Activated T-helper 17 cell treated with anti-CD3 and anti-CD28 coated beads, Interleukin-2, amount 50 U/mL, for 72 hours (primary cell): ENCODE measurements around the gene CLIP2. TPM values are rescaled to one million over a fixed set of nuclear protein-coding genes. Genes with fewer than 3 reads are reported as not detected.
"Not testable (repeated sequence)": the region's sequence is repeated elsewhere in the genome, so short reads cannot be mapped to it uniquely, and the experiment has no call there.

Experiments used
- ATAC-seq: fragments of 150-1000 bp; cut with Tn5 transposase; replicated peaks from 2 replicates; pipeline ENCODE4 v1.10.0; 2021; ENCODE audit warnings: mild to moderate bottlenecking, moderate library complexity
- H3K27ac Mint-ChIP-seq: one replicate; pipeline ENCODE4 v1.8.0; 2022; ENCODE audit warnings: mixed read lengths
- H3K27me3 Mint-ChIP-seq: one replicate; pipeline ENCODE4 v1.8.0; 2022; ENCODE audit warnings: mixed read lengths
- H3K36me3 Mint-ChIP-seq: one replicate; pipeline ENCODE4 v1.8.0; 2022; ENCODE audit warnings: low read depth, mild to moderate bottlenecking, mixed read lengths
- H3K4me1 Mint-ChIP-seq: one replicate; pipeline ENCODE4 v1.8.0; 2022; ENCODE audit warnings: mixed read lengths
- H3K4me3 Mint-ChIP-seq: one replicate; pipeline ENCODE4 v1.8.0; 2022; ENCODE audit warnings: mild to moderate bottlenecking, mixed read lengths
- H3K9me3 Mint-ChIP-seq: one replicate; pipeline ENCODE4 v1.8.0; 2022; ENCODE audit warnings: mixed read lengths
- total RNA-seq, 2 donors: library from RNA; stranded (reverse); gene quantifications; one replicate each; pipeline ENCODE4 v1.2.3, GENCODE V29; 2022

The CLIP2 gene
- total RNA-seq, 2 donors from 2014 or later = 0.93 to 1.6 TPM

GRCh38 chr7:74417419-74417971 is 128.3 kb downstream of the CLIP2 start:
- ATAC-seq = peak; percentile 76
- no peak overlapping the region for H3K27ac Mint-ChIP-seq
- H3K36me3 Mint-ChIP-seq = no peaks in the 10 kb centered on the region

GRCh38 chr7:74418076-74418475 is 128.9 kb downstream of the CLIP2 start:
- H3K4me3 Mint-ChIP-seq = no peak overlapping the region
- H3K27ac Mint-ChIP-seq = no peak overlapping the region
- H3K4me1 Mint-ChIP-seq = no peaks in the 10 kb centered on the region
- no peaks in the 10 kb centered on the region for H3K27me3 Mint-ChIP-seq
- no peak for ATAC-seq
- no peaks in the 10 kb centered on the region for H3K36me3 Mint-ChIP-seq
- H3K9me3 Mint-ChIP-seq = no peaks in the 10 kb centered on the region

More at GRCh38 chr7:74417419-74417971, 128.3 kb downstream of the CLIP2 start:
- Mint-ChIP-seq H3K9me3 (no peaks in the 10 kb centered on the region), H3K4me1 (no peaks in the 10 kb centered on the region), H3K4me3 (no peak overlapping the region), H3K27me3 (no peaks in the 10 kb centered on the region)

GRCh38 chr7:74418538-74418937 is 129.3 kb downstream of the CLIP2 start:
- H3K4me3 Mint-ChIP-seq = no peak overlapping the region
- no peaks in the 10 kb centered on the region for H3K27me3 Mint-ChIP-seq
- H3K36me3 Mint-ChIP-seq = no peaks in the 10 kb centered on the region
- H3K9me3 Mint-ChIP-seq = no peaks in the 10 kb centered on the region
- no peaks in the 10 kb centered on the region for H3K4me1 Mint-ChIP-seq
- no peak for ATAC-seq
- no peak overlapping the region for H3K27ac Mint-ChIP-seq

- H3K27me3 Mint-ChIP-seq, H3K4me1 Mint-ChIP-seq, H3K36me3 Mint-ChIP-seq, H3K9me3 Mint-ChIP-seq, ATAC-seq, H3K4me3 Mint-ChIP-seq: not testable (repeated sequence)
- peak overlapping the region; percentile 56 for H3K27ac Mint-ChIP-seq
Measured at GRCh38 chr7:74419232-74419631, 130.0 kb downstream of the CLIP2 start.

GRCh38 chr7:74420006-74420405 is 130.8 kb downstream of the CLIP2 start:
- H3K9me3 Mint-ChIP-seq = no peaks in the 10 kb centered on the region
- H3K36me3 Mint-ChIP-seq = no peaks in the 10 kb centered on the region
- no peak overlapping the region for H3K4me3 Mint-ChIP-seq
- H3K27ac Mint-ChIP-seq = peak overlapping the region; percentile 56
- ATAC-seq = no peak
- no peaks in the 10 kb centered on the region for H3K4me1 Mint-ChIP-seq
- H3K27me3 Mint-ChIP-seq = no peaks in the 10 kb centered on the region

- H3K9me3 Mint-ChIP-seq = no peaks in the 10 kb centered on the region
- H3K4me1 Mint-ChIP-seq = no peaks in the 10 kb centered on the region
- no peaks in the 10 kb centered on the region for H3K27me3 Mint-ChIP-seq
- H3K4me3 Mint-ChIP-seq = no peak overlapping the region
- H3K36me3 Mint-ChIP-seq = no peaks in the 10 kb centered on the region
- no peak overlapping the region for H3K27ac Mint-ChIP-seq
- ATAC-seq = no peak
Measured at GRCh38 chr7:74424291-74424880, 135.2 kb downstream of the CLIP2 start.

GRCh38 chr7:74428023-74428422 is 138.8 kb downstream of the CLIP2 start:
- no peak overlapping the region for H3K4me3 Mint-ChIP-seq
- no peak for ATAC-seq
- H3K27ac Mint-ChIP-seq = no peak overlapping the region
- H3K9me3 Mint-ChIP-seq = no peaks in the 10 kb centered on the region
- no peaks in the 10 kb centered on the region for H3K4me1 Mint-ChIP-seq
- H3K27me3 Mint-ChIP-seq = no peaks in the 10 kb centered on the region
- no peaks in the 10 kb centered on the region for H3K36me3 Mint-ChIP-seq

- Mint-ChIP-seq H3K9me3 (no peaks in the 10 kb centered on the region), H3K27me3 (no peaks in the 10 kb centered on the region)
Measured at GRCh38 chr7:74429153-74429747, 140.0 kb downstream of the CLIP2 start.

GRCh38 chr7:74430409-74430808 is 141.2 kb downstream of the CLIP2 start:
- not testable (repeated sequence) for H3K27me3 Mint-ChIP-seq, H3K27ac Mint-ChIP-seq, H3K4me3 Mint-ChIP-seq, H3K36me3 Mint-ChIP-seq, H3K9me3 Mint-ChIP-seq, ATAC-seq, H3K4me1 Mint-ChIP-seq

More at GRCh38 chr7:74429153-74429747, 140.0 kb downstream of the CLIP2 start:
- H3K4me3 Mint-ChIP-seq = no peak overlapping the region
- H3K36me3 Mint-ChIP-seq = no peaks in the 10 kb centered on the region
- no peaks in the 10 kb centered on the region for H3K4me1 Mint-ChIP-seq
- no peak for ATAC-seq
- H3K27ac Mint-ChIP-seq = no peak overlapping the region

GRCh38 chr7:74430961-74431466 is 141.8 kb downstream of the CLIP2 start:
- no peaks in the 10 kb centered on the region for H3K4me1 Mint-ChIP-seq
- no peaks in the 10 kb centered on the region for H3K27me3 Mint-ChIP-seq
- no peaks in the 10 kb centered on the region for H3K36me3 Mint-ChIP-seq
- no peaks in the 10 kb centered on the region for H3K9me3 Mint-ChIP-seq
- H3K4me3 Mint-ChIP-seq = no peak overlapping the region
- ATAC-seq = no peak
- H3K27ac Mint-ChIP-seq = no peak overlapping the region

- H3K27me3 Mint-ChIP-seq, H3K36me3 Mint-ChIP-seq, H3K4me3 Mint-ChIP-seq, H3K27ac Mint-ChIP-seq, H3K9me3 Mint-ChIP-seq, ATAC-seq, H3K4me1 Mint-ChIP-seq: not testable (repeated sequence)
Measured at GRCh38 chr7:74437291-74437571, 148.0 kb downstream of the CLIP2 start.

- peaks cover 5% of the 10 kb centered on the region for H3K9me3 Mint-ChIP-seq
- no peak overlapping the region for H3K27ac Mint-ChIP-seq
- no peaks in the 10 kb centered on the region for H3K27me3 Mint-ChIP-seq
- no peaks in the 10 kb centered on the region for H3K4me1 Mint-ChIP-seq
- H3K4me3 Mint-ChIP-seq = no peak overlapping the region
- H3K36me3 Mint-ChIP-seq = no peaks in the 10 kb centered on the region
- no peak for ATAC-seq
Measured at GRCh38 chr7:74438327-74438726, 149.1 kb downstream of the CLIP2 start.

- H3K4me3 Mint-ChIP-seq = no peak overlapping the region
- no peaks in the 10 kb centered on the region for H3K4me1 Mint-ChIP-seq
- H3K27ac Mint-ChIP-seq = no peak overlapping the region
- no peak for ATAC-seq
- peaks cover 5% of the 10 kb centered on the region for H3K9me3 Mint-ChIP-seq
- H3K27me3 Mint-ChIP-seq = no peaks in the 10 kb centered on the region
- H3K36me3 Mint-ChIP-seq = no peaks in the 10 kb centered on the region
Measured at GRCh38 chr7:74439541-74439940, 150.3 kb downstream of the CLIP2 start.

GRCh38 chr7:74440143-74440542 is 150.9 kb downstream of the CLIP2 start:
- not testable (repeated sequence) for H3K4me1 Mint-ChIP-seq, H3K36me3 Mint-ChIP-seq, H3K4me3 Mint-ChIP-seq, H3K27me3 Mint-ChIP-seq, H3K27ac Mint-ChIP-seq, ATAC-seq, H3K9me3 Mint-ChIP-seq

GRCh38 chr7:74441801-74442200 is 152.6 kb downstream of the CLIP2 start:
- Mint-ChIP-seq H3K9me3 (peaks cover 5% of the 10 kb centered on the region), H3K27ac (no peak overlapping the region), H3K4me1 (no peaks in the 10 kb centered on the region), H3K36me3 (no peaks in the 10 kb centered on the region), H3K4me3 (no peak overlapping the region), H3K27me3 (no peaks in the 10 kb centered on the region)
- no peak for ATAC-seq
